Naive thymus-derived CD4-positive, alpha-beta T cell (primary cell): ENCODE results near the gene ECI1. TPM values are rescaled to one million over a fixed set of nuclear protein-coding genes. Genes with fewer than 3 reads are reported as not detected.

ENCODE experiments used
- ATAC-seq: fragments of 150-1000 bp; cut with Tn5 transposase; 2 replicates; pipeline ENCODE4 v1.10.0; 2021; ENCODE audit warnings: mild to moderate bottlenecking, moderate library complexity
- CTCF ChIA-PET: fragments of 350-600 bp; sonication (Branson Sonifier 250); formaldehyde crosslinking; loops from one replicate; lab custom pipeline; 2021; ENCODE audit warnings: antibody characterized with exemption; lab: Charles Lee
- POLR2A ChIA-PET: fragments of 350-600 bp; sonication (Branson Sonifier 250); formaldehyde crosslinking; loops from one replicate; lab custom pipeline; 2021; ENCODE audit warnings: antibody characterized with exemption, inconsistent platforms; lab: Charles Lee
- DNase-seq, 9 donors: peaks; one replicate each; pipeline versions ENCODE4 v3.0.0 to v3.0.0-alpha.2; 2020 to 2022; ENCODE audit warnings: mixed read lengths in 1 of 9
- H3K27ac ChIP-seq: one replicate; pipeline ENCODE4 v1.7.0; 2013; ENCODE audit warnings: mild to moderate bottlenecking, low read depth, low read length, moderate library complexity
- H3K27me3 ChIP-seq, 2 donors: one replicate each; pipeline ENCODE4 v1.7.0; 2013; ENCODE audit warnings: low read length in 2 of 2, mild to moderate bottlenecking in 2 of 2, moderate library complexity in 2 of 2; ENCODE audit not compliant: control insufficient read depth in 2 of 2, insufficient read depth in 2 of 2
- H3K36me3 ChIP-seq, 3 experiments: 1 replicate in 2 of 3; 2 replicates in 1 of 3; pipeline ENCODE4 v1.7.0; 2013; ENCODE audit warnings: low read length in 3 of 3, mild to moderate bottlenecking in 3 of 3, moderate library complexity in 1 of 3; ENCODE audit not compliant: insufficient read depth in 3 of 3, control insufficient read depth in 2 of 3
- H3K4me1 ChIP-seq, 2 donors: one replicate each; pipeline ENCODE4 v1.7.0; 2013; ENCODE audit warnings: low read length in 2 of 2, mild to moderate bottlenecking in 2 of 2, moderate library complexity in 1 of 2; ENCODE audit not compliant: control insufficient read depth in 2 of 2, insufficient read depth in 2 of 2
- H3K4me3 ChIP-seq: 2 replicates; pipeline ENCODE4 v1.7.0; 2013; ENCODE audit warnings: mild to moderate bottlenecking, low read length
- H3K9me3 ChIP-seq, 3 experiments: 1 replicate in 2 of 3; 2 replicates in 1 of 3; pipeline ENCODE4 v1.7.0; 2013; ENCODE audit warnings: low read length in 3 of 3; ENCODE audit not compliant: control insufficient read depth in 2 of 3
- H3K27ac Mint-ChIP-seq, 9 donors: one replicate each; pipeline ENCODE4 v1.8.0; 2020 to 2022; ENCODE audit warnings: mixed read lengths in 9 of 9, mild to moderate bottlenecking in 8 of 9, moderate library complexity in 5 of 9, inconsistent platforms in 2 of 9
- H3K27me3 Mint-ChIP-seq, 5 donors: one replicate each; pipeline ENCODE4 v1.8.0; 2021 to 2022; ENCODE audit warnings: mixed read lengths in 5 of 5, mild to moderate bottlenecking in 1 of 5
- H3K36me3 Mint-ChIP-seq, 5 donors: one replicate each; pipeline ENCODE4 v1.8.0; 2020 to 2022; ENCODE audit warnings: mixed read lengths in 5 of 5, mild to moderate bottlenecking in 3 of 5, inconsistent platforms in 1 of 5
- H3K4me1 Mint-ChIP-seq, 7 donors: one replicate each; pipeline ENCODE4 v1.8.0; 2020 to 2022; ENCODE audit warnings: mixed read lengths in 7 of 7, mild to moderate bottlenecking in 3 of 7, inconsistent platforms in 1 of 7
- H3K4me3 Mint-ChIP-seq, 10 donors: one replicate each; pipeline ENCODE4 v1.8.0; 2020 to 2022; ENCODE audit warnings: mild to moderate bottlenecking in 10 of 10, mixed read lengths in 10 of 10, moderate library complexity in 6 of 10, inconsistent platforms in 2 of 10
- H3K9me3 Mint-ChIP-seq, 11 donors: one replicate each; pipeline ENCODE4 v1.8.0; 2020 to 2022; ENCODE audit warnings: mixed read lengths in 11 of 11, mild to moderate bottlenecking in 4 of 11, inconsistent platforms in 1 of 11, moderate library complexity in 1 of 11
- intact Hi-C, 2 donors: fragments of 100-400 bp; cut with micrococcal nuclease; formaldehyde crosslinking; loops; one replicate each; pipeline ENCODE4 v1.15.1; 2023
- polyA plus RNA-seq, 2 donors: library from polyadenylated mRNA; unstranded; fragments of 300-500 nt; fragmentation: Illumina TruSeq; gene quantifications; one replicate each; pipeline ENCODE4 v1.2.3, GENCODE V29; 2021
- total RNA-seq, 6 experiments: library from RNA in 5 of 6; stranded (reverse) in 5 of 6; gene quantifications; 1 replicate in 5 of 6; 2 replicates in 1 of 6; pipeline ENCODE4 v1.2.3 and lab custom pipeline; 2021 to 2026

ECI1 gene
- total and polyA plus RNA-seq, 7 experiments from 2014 or later = 19.9 to 44.2 (median 28.6) TPM

DNA sequence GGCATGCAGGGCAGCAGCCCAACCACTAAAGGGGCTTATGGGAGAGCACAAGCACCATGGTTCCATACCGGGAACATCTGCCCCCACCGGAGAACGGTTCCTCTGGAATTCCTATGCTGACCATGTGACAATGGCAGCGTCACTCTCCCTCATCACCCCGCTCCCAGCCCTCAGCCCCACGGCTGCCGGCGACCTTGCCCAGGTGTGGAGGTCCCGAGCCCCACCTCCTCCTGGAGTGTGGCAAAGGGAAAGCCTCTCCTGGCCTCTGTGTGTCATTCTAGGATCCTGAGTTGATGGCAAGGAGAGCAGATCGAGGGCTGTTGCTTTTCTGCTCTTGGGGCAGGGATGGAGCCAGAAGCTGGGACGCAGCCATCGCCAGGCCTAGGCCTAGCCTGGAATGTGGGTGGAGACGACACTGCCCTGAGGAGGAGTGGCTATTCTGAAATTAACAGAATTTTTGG lies 34.4 kb upstream of the ECI1 start:
- H3K27me3 Mint-ChIP-seq = no peaks in the 10 kb centered on the region
- CTCF ChIA-PET = no interaction called here
- intact Hi-C loops = no loop called here

DNA sequence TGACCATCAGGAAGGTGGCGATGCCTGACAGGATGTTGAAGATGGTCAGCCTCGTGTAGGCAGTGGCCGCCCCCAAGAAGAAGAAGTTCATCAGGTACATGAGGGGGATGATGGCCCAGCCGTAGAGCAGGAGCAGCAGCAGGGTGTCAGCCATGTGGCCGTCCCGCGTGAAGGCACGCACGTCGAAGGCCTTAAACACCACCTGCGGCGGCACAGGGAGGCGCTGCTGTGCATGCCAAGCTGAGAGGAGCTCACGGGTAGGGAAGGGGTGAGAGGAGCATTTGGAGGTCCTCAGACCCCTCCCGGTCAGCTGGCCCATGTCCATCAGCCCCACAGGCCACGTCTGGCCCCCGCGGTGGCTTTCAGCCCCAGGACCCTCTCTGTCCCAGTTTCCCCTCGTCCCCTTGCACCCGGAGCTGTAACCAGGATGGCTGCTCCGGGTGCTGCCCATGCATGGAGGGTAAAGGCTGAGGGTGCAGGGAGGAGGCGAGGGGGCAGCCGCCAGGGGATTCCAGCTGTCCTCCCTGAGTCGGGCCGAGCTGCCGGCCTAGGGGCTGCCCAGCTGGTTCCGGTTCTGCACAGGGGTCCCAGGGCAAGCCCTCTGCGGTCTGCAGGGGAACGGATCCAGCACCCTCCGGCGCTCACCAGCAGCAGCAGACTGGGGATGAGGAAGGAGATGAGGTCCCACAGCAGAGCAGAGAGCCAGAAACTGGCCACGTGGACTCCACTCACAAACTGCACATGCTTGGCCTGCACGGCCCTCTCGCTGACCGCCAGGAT lies 33.6 kb upstream of the ECI1 start:
- POLR2A ChIA-PET = no interaction called here
- Histone ChIP-seq H3K4me1 (no peaks in the 10 kb centered on the region), H3K27ac (no peak overlapping the region), H3K27me3 (no peaks in the 10 kb centered on the region), H3K4me3 (no peak overlapping the region), H3K36me3 (peaks cover 0 to 7% (median 0%) of the 10 kb centered on the region in 3 experiments), H3K9me3 (no peaks in the 10 kb centered on the region)
- Mint-ChIP-seq H3K4me3 (no peak overlapping the region), H3K9me3 (no peaks in the 10 kb centered on the region), H3K4me1 (peaks cover 0 to 4% (median 0%) of the 10 kb centered on the region in 7 donors), H3K36me3 (peaks cover 0 to 9% (median 4%) of the 10 kb centered on the region in 5 donors), H3K27me3 (no peaks in the 10 kb centered on the region), H3K27ac (no peak overlapping the region)
- CTCF ChIA-PET = no interaction called here
- DNase-seq = no peak
- intact Hi-C loops = no loop called here
- ATAC-seq = no peak

More for the DNA sequence above, 34.4 kb upstream of the ECI1 start:
- Mint-ChIP-seq H3K9me3 (no peaks in the 10 kb centered on the region), H3K4me1 (peaks cover 0 to 4% (median 0%) of the 10 kb centered on the region in 7 donors), H3K4me3 (no peak overlapping the region), H3K36me3 (peaks cover 0 to 11% (median 4%) of the 10 kb centered on the region in 5 donors), H3K27ac (no peak overlapping the region)
- ATAC-seq (no peak), DNase-seq (no peak)
- POLR2A ChIA-PET = no interaction called here
- Histone ChIP-seq H3K27me3 (no peaks in the 10 kb centered on the region), H3K36me3 (peaks cover 0 to 7% (median 0%) of the 10 kb centered on the region in 3 experiments), H3K9me3 (no peaks in the 10 kb centered on the region), H3K4me3 (no peak overlapping the region), H3K27ac (no peak overlapping the region), H3K4me1 (no peaks in the 10 kb centered on the region)

DNA sequence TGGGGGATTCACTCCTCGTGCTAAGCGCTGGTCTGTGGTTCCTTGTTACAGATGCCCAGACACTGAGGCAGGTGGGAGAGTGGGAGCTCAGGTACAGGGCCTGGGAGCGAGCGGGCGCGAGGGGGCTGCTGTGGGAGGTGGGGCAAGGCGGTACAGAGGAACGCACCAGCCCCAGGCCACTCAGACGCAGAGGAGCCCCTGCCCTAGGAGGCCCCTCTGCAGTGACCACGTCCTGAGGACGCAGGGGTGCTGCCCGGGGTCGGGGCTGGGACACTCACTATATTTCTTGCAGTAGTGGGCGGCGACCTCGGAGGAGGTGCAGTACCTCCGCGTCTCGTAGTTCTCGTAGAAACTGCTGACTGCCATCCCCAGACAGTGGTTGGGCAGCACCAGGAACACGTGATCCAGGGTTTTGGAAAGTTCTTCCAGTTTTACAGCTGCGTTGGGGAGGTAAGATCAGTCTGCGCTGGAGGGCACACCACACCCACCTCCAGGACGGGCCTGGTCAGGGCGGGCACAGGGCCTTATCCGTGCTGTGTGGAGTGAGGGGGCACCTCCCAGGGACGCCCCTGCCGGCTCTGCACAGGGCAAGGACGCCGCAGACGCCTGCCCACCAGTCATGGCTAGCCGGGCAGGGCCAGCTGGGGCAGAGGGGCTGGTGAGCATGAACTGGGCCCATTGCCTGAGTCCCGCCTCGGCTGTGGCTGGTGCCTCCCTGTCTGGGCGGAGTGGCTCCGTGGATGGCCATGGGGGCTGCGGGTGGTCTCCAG lies 32.8 kb upstream of the ECI1 start:
- Histone ChIP-seq H3K9me3 (no peaks in the 10 kb centered on the region), H3K4me3 (no peak overlapping the region), H3K27ac (no peak overlapping the region), H3K27me3 (no peaks in the 10 kb centered on the region), H3K36me3 (peaks cover 0 to 7% (median 0%) of the 10 kb centered on the region in 3 experiments), H3K4me1 (no peaks in the 10 kb centered on the region)
- H3K27me3 Mint-ChIP-seq = no peaks in the 10 kb centered on the region
- intact Hi-C loops = no loop called here
- no peak for ATAC-seq
- no peak overlapping the region for H3K27ac Mint-ChIP-seq
- no peak overlapping the region for H3K4me3 Mint-ChIP-seq
- H3K36me3 Mint-ChIP-seq = peaks cover 0 to 5% (median 4%) of the 10 kb centered on the region in 5 donors
- peaks cover 0 to 4% (median 0%) of the 10 kb centered on the region in 7 donors for H3K4me1 Mint-ChIP-seq
- H3K9me3 Mint-ChIP-seq = no peaks in the 10 kb centered on the region
- no peak for DNase-seq
- ChIA-PET POLR2A (no interaction called here), CTCF (no interaction called here)

DNA sequence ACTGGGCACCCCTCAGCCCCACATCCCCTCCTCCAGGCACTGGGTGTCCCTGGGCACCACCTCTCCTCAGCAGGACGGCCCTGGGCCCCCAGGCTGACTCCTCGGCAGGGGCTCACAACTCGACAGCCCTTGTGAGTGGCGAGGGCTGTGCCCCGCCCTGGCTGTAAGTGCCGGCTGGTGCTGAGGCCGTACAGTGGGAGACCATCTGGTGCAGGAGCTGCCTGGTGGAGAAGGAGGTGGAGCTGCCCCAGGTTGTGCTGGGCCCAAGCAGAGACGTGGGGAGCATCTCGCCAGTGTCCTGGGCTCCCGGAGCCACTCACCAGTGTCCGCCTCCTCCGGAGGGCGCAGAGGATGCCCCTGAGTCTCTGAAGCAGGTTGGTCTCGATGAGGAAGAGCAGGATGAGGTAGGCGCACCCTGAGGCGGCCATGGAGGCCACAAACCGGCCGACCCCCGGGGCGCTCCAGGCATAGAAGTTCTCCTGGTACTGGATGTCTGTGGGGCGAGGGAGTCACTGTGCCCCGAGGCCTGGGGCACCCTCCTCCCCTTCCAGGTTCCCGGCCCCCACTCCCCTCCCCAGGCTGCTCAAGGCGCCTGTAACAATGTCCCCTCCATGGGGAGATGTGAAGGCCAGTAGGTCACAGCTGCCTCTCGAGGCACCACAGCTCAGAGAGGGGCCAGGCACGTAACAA lies 31.6 kb upstream of the ECI1 start:
- Histone ChIP-seq H3K36me3 (peaks cover 0 to 7% (median 0%) of the 10 kb centered on the region in 3 experiments), H3K27ac (no peak overlapping the region), H3K9me3 (no peaks in the 10 kb centered on the region), H3K4me1 (no peaks in the 10 kb centered on the region), H3K4me3 (no peak overlapping the region), H3K27me3 (no peaks in the 10 kb centered on the region)
- ATAC-seq (no peak), DNase-seq (no peak)
- Mint-ChIP-seq H3K27ac (no peak overlapping the region), H3K9me3 (no peaks in the 10 kb centered on the region), H3K4me1 (peaks cover 0 to 4% (median 0%) of the 10 kb centered on the region in 7 donors), H3K27me3 (no peaks in the 10 kb centered on the region), H3K4me3 (no peak overlapping the region), H3K36me3 (peaks cover 0 to 5% (median 4%) of the 10 kb centered on the region in 5 donors)
- CTCF ChIA-PET = no interaction called here
- intact Hi-C loops = no loop called here
- POLR2A ChIA-PET = no interaction called here

DNA sequence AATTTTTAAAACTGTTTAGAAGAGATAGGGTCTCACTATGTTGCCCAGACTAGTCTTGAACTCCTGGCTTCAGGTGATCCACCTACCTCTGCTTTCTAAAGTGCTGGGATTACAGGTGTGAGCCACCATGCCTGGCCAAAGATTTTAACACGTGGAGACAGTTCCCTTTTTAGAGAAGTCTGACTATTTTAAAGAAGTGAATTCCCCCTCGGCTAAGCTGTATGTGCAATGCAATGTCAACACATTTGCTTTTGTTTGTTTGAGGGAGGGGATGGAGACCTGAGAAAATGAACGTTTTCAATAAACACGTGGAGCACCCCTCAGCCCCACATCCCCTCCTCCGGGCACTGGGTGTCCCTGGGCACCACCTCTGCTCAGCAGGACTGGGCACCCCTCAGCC lies 30.9 kb upstream of the ECI1 start:
- Mint-ChIP-seq H3K9me3 (no peaks in the 10 kb centered on the region), H3K27me3 (no peaks in the 10 kb centered on the region)
- CTCF ChIA-PET = no interaction called here

DNA sequence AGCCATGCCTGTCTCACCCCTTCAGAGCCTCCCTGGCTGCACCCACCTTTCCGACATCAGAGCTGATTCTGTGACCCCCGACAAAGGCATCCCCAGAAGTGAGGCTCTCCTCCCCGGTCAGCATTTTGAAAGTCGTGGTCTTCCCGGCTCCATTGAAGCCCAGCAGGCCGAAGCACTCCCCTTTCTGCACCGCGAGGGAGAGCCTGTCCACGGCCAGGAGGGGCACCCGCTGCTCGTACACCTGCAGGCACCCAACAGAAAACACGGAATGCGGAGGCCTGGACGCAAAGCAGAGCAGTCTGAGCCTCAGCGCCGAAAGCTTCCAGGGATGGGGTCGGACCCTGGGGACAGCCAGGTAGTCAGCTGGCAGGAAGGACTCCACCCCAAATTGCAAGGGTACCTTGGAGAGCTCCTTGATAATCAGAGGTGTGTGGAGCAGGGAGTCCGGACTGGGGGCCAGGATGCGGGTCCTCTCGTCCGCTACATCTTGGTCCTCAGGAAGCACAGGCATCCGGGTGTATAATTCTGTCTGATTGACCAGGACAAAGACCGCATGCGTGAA lies 29.7 kb upstream of the ECI1 start:
- Mint-ChIP-seq H3K9me3 (no peaks in the 10 kb centered on the region), H3K27ac (peak overlapping the region in 1 of 9 donors; percentile 14), H3K4me3 (no peak overlapping the region), H3K4me1 (peaks cover 0 to 4% (median 0%) of the 10 kb centered on the region in 7 donors), H3K27me3 (no peaks in the 10 kb centered on the region), H3K36me3 (peaks cover 0 to 5% (median 4%) of the 10 kb centered on the region in 5 donors)
- H3K4me1 ChIP-seq = no peaks in the 10 kb centered on the region
- H3K27me3 ChIP-seq = no peaks in the 10 kb centered on the region
- intact Hi-C loops = no loop called here
- no peak overlapping the region for H3K4me3 ChIP-seq
- no peaks in the 10 kb centered on the region for H3K9me3 ChIP-seq
- peaks cover 0 to 7% (median 0%) of the 10 kb centered on the region in 3 experiments for H3K36me3 ChIP-seq
- no peak for DNase-seq
- CTCF ChIA-PET = no interaction called here
- no peak for ATAC-seq
- POLR2A ChIA-PET = no interaction called here
- no peak overlapping the region for H3K27ac ChIP-seq

More for the DNA sequence above, 30.9 kb upstream of the ECI1 start:
- intact Hi-C loops = no loop called here
- no peak for DNase-seq
- POLR2A ChIA-PET = no interaction called here
- H3K36me3 ChIP-seq = peaks cover 0 to 7% (median 0%) of the 10 kb centered on the region in 3 experiments
- H3K9me3 ChIP-seq = no peaks in the 10 kb centered on the region
- Mint-ChIP-seq H3K36me3 (peaks cover 0 to 5% (median 4%) of the 10 kb centered on the region in 5 donors), H3K27ac (no peak overlapping the region), H3K4me3 (no peak overlapping the region), H3K4me1 (peaks cover 0 to 4% (median 0%) of the 10 kb centered on the region in 7 donors)
- no peak for ATAC-seq
- no peaks in the 10 kb centered on the region for H3K4me1 ChIP-seq
- no peaks in the 10 kb centered on the region for H3K27me3 ChIP-seq
- no peak overlapping the region for H3K27ac ChIP-seq
- H3K4me3 ChIP-seq = no peak overlapping the region
